SK-N-SH (cell line): ENCODE results near the gene HECW1.

Experiments
- EP300 ChIP-seq, 2 experiments: IDR thresholded peaks; 2 replicates each; pipeline versions ENCODE4 v1.4.0 to v1.6.1; 2012; ENCODE audit warnings: borderline replicate concordance in 1 of 2, low read depth in 1 of 2, low read length in 1 of 2
- FOXJ3 ChIP-seq: sonication (generic); formaldehyde crosslinking; IDR thresholded peaks from 2 replicates; pipeline ENCODE4 v1.5.1; 2020; ENCODE audit warnings: mild to moderate bottlenecking, missing genetic modification reagents
- JUND ChIP-seq: IDR thresholded peaks from 2 replicates; pipeline ENCODE4 v1.4.0; 2012
- NRF1 ChIP-seq: IDR thresholded peaks from 2 replicates; pipeline ENCODE4 v1.6.1; 2012; ENCODE audit warnings: low read depth, mild to moderate bottlenecking, low read length
- POLR2AphosphoS5 ChIP-seq: IDR thresholded peaks from 2 replicates; pipeline ENCODE4 v1.6.1; 2012; ENCODE audit warnings: low read depth, low read length
- TF ChIP-seq, protein P1 (sequence below): IDR thresholded peaks from 2 replicates; pipeline ENCODE4 v1.4.0; 2012; ENCODE audit warnings: low read depth, borderline replicate concordance
- TF ChIP-seq, protein P2 (sequence below): fragments of 200-600 bp; sonication (generic); IDR thresholded peaks from 2 replicates; pipeline ENCODE4 v1.6.1; 2017; ENCODE audit warnings: antibody characterized with exemption, mild to moderate bottlenecking, moderate library complexity
- TF ChIP-seq, protein P3 (sequence below): IDR thresholded peaks from 2 replicates; pipeline ENCODE4; 2012
- TF ChIP-seq, protein P4 (sequence below): IDR thresholded peaks from 2 replicates; pipeline ENCODE4 v1.6.1; 2012; ENCODE audit warnings: mild to moderate bottlenecking, low read depth, low read length, moderate library complexity

GRCh38 chr7:43511769-43512515, 399.5 kb downstream of the HECW1 start:
- TF ChIP-seq POLR2AphosphoS5 (no peak), FOXJ3 (CRISPR knock-in tag) (no peak), EP300 (IDR thresholded peaks at IDR 0.05; ENCODE audit: borderline replicate concordance in 1 of 2, low read depth in 1 of 2, low read length in 1 of 2) (no peak), JUND (no peak), NRF1 (no peak)
- TF ChIP-seq, protein P1, sequence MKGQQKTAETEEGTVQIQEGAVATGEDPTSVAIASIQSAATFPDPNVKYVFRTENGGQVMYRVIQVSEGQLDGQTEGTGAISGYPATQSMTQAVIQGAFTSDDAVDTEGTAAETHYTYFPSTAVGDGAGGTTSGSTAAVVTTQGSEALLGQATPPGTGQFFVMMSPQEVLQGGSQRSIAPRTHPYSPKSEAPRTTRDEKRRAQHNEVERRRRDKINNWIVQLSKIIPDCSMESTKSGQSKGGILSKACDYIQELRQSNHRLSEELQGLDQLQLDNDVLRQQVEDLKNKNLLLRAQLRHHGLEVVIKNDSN: no peak
- TF ChIP-seq, protein P2, sequence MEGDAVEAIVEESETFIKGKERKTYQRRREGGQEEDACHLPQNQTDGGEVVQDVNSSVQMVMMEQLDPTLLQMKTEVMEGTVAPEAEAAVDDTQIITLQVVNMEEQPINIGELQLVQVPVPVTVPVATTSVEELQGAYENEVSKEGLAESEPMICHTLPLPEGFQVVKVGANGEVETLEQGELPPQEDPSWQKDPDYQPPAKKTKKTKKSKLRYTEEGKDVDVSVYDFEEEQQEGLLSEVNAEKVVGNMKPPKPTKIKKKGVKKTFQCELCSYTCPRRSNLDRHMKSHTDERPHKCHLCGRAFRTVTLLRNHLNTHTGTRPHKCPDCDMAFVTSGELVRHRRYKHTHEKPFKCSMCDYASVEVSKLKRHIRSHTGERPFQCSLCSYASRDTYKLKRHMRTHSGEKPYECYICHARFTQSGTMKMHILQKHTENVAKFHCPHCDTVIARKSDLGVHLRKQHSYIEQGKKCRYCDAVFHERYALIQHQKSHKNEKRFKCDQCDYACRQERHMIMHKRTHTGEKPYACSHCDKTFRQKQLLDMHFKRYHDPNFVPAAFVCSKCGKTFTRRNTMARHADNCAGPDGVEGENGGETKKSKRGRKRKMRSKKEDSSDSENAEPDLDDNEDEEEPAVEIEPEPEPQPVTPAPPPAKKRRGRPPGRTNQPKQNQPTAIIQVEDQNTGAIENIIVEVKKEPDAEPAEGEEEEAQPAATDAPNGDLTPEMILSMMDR: no peak
- TF ChIP-seq, protein P3, sequence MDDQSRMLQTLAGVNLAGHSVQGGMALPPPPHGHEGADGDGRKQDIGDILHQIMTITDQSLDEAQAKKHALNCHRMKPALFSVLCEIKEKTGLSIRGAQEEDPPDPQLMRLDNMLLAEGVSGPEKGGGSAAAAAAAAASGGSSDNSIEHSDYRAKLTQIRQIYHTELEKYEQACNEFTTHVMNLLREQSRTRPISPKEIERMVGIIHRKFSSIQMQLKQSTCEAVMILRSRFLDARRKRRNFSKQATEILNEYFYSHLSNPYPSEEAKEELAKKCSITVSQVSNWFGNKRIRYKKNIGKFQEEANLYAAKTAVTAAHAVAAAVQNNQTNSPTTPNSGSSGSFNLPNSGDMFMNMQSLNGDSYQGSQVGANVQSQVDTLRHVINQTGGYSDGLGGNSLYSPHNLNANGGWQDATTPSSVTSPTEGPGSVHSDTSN: no peak
- TF ChIP-seq, protein P4, sequence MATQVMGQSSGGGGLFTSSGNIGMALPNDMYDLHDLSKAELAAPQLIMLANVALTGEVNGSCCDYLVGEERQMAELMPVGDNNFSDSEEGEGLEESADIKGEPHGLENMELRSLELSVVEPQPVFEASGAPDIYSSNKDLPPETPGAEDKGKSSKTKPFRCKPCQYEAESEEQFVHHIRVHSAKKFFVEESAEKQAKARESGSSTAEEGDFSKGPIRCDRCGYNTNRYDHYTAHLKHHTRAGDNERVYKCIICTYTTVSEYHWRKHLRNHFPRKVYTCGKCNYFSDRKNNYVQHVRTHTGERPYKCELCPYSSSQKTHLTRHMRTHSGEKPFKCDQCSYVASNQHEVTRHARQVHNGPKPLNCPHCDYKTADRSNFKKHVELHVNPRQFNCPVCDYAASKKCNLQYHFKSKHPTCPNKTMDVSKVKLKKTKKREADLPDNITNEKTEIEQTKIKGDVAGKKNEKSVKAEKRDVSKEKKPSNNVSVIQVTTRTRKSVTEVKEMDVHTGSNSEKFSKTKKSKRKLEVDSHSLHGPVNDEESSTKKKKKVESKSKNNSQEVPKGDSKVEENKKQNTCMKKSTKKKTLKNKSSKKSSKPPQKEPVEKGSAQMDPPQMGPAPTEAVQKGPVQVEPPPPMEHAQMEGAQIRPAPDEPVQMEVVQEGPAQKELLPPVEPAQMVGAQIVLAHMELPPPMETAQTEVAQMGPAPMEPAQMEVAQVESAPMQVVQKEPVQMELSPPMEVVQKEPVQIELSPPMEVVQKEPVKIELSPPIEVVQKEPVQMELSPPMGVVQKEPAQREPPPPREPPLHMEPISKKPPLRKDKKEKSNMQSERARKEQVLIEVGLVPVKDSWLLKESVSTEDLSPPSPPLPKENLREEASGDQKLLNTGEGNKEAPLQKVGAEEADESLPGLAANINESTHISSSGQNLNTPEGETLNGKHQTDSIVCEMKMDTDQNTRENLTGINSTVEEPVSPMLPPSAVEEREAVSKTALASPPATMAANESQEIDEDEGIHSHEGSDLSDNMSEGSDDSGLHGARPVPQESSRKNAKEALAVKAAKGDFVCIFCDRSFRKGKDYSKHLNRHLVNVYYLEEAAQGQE: no peak
